Heart right ventricle (tissue), 16 donors: ENCODE results near the gene TGFB2. TPM values are rescaled to one million over a fixed set of nuclear protein-coding genes. Genes with fewer than 3 reads are reported as not detected.

Experiments used
- ATAC-seq, 8 donors: fragments of 200-7000 bp; cut with Tn5 transposase; one replicate each; pipeline ENCODE4 v1.9.1; 2020; ENCODE audit warnings: mild to moderate bottlenecking in 8 of 8, moderate library complexity in 8 of 8, moderate number of reproducible peaks in 1 of 8
- DNase-seq, 2 donors: peaks; one replicate each; pipeline ENCODE4 v3.0.0-alpha.2; 2020
- H3K27ac ChIP-seq, 10 donors: fragments of 200-600 bp; sonication (generic) in 2 of 10; one replicate each; pipeline versions ENCODE4 v1.5.0 to v1.8.0; 2020 to 2022; ENCODE audit warnings: mild to moderate bottlenecking in 3 of 10
- H3K27me3 ChIP-seq, 7 donors: fragments of 200-600 bp; one replicate each; pipeline ENCODE4 v1.8.0; 2021 to 2022; ENCODE audit warnings: mild to moderate bottlenecking in 2 of 7
- H3K36me3 ChIP-seq, 9 donors: fragments of 200-600 bp; sonication (generic) in 1 of 9; one replicate each; pipeline versions ENCODE4 v1.5.0 to v1.8.0; 2020 to 2022; ENCODE audit warnings: mild to moderate bottlenecking in 2 of 9
- H3K4me1 ChIP-seq, 9 donors: fragments of 200-600 bp; sonication (generic) in 1 of 9; one replicate each; pipeline versions ENCODE4 v1.5.0 to v1.8.0; 2020 to 2022; ENCODE audit warnings: mild to moderate bottlenecking in 4 of 9
- H3K4me3 ChIP-seq, 10 donors: fragments of 200-600 bp; sonication (generic) in 2 of 10; one replicate each; pipeline versions ENCODE4 v1.5.0 to v1.8.0; 2020 to 2022; ENCODE audit warnings: mild to moderate bottlenecking in 7 of 10, moderate library complexity in 2 of 10
- H3K9me3 ChIP-seq, 11 donors: fragments of 200-600 bp in 10 of 11; sonication (generic) in 2 of 11; one replicate each; pipeline versions ENCODE4 v1.5.0 to v1.8.0; 2013 to 2022; ENCODE audit warnings: mild to moderate bottlenecking in 2 of 11, control low read depth in 1 of 11, moderate library complexity in 1 of 11
- WGBS, 2 donors: extraction: QIAGEN DNeasy Blood & Tissue Kit; methylation state at CpG; one replicate each; pipeline ENCODE4 v1.1.7; 2013; ENCODE audit warnings: inconsistent platforms in 1 of 2; 5-methylcytosine and 5-hydroxymethylcytosine counted together
- intact Hi-C, 10 donors: fragments of 100-400 bp; cut with DNase I; formaldehyde crosslinking; loops; one replicate each; pipeline versions ENCODE4 v1.11.1 to v1.14.2; 2022
- polyA plus RNA-seq, 2 donors: library from polyadenylated mRNA; stranded (reverse); fragments of 200-250 nt; gene quantifications; one replicate each; pipeline ENCODE4 v1.2.3, GENCODE V29; 2013
- total RNA-seq, 10 donors: library from RNA; stranded (reverse); fragmentation: NEBNext Ultra II Directional in 3 of 10; extraction: Animal tissue kit (Norgen Biotek cat#: 25700) in 3 of 10; gene quantifications; one replicate each; pipeline versions ENCODE4 v1.2.1 to v1.2.4, GENCODE V29; 2021 to 2023
- TF ChIP-seq, protein P1 (sequence below), 9 donors: fragments of 200-600 bp; sonication (generic) in 2 of 9; IDR thresholded peaks; one replicate each; pipeline versions ENCODE4 v1.5.0 to v1.8.0; 2021 to 2022; ENCODE audit warnings: antibody characterized with exemption in 9 of 9, mild to moderate bottlenecking in 5 of 9, moderate library complexity in 1 of 9
- donor health status: Arrhythmogenic right ventricular cardiomyopathy.
- donor health status: ischemic (EF 13 %, LVEDD 7.1; RV severe dilation, severe dysfunction).
- donor health status: healthy with polysubstance abuse.
- donor health status: DM: no; HTN: yes; CAD: no.
- donor health status: DM: no; HTN: no; CAD: no.
- donor health status: ischemic (EF 25% LVEDD 6.9; RV normal size, moderate dysfunction).
- donor health status: ischemic (EF 25% LVEDD 5.7; RV mildly dilated, moderate dysfunction).
- donor health status: healthy.
- donor health status: DM: yes; HTN: yes; CAD: no.
- donor health status: Ischemic cardiomyopathy.
- donor health status: ischemic (EF 35%, LVEDD 5.7; RV mildly dilated, moderate dysfunction).
- donor health status: nonischemic (EF 11% LVEDD 7.7; RV severe dilation, severe dysfunction).
- donor health status: DM: yes; HTN: yes; CAD: no.
- donor health status: PGD.
- donor health status: ischemic (EF 29% LVEDD 5.4; RV normal size, mild dysfunction).
- donor health status: nonischemic (EF 23%, LVEDD 6.1; RV moderate dilation, normal function).

Gene TGFB2
- total and polyA plus RNA-seq, 12 donors = 0.51 to 63.3 (median 4.8) TPM

DNA sequence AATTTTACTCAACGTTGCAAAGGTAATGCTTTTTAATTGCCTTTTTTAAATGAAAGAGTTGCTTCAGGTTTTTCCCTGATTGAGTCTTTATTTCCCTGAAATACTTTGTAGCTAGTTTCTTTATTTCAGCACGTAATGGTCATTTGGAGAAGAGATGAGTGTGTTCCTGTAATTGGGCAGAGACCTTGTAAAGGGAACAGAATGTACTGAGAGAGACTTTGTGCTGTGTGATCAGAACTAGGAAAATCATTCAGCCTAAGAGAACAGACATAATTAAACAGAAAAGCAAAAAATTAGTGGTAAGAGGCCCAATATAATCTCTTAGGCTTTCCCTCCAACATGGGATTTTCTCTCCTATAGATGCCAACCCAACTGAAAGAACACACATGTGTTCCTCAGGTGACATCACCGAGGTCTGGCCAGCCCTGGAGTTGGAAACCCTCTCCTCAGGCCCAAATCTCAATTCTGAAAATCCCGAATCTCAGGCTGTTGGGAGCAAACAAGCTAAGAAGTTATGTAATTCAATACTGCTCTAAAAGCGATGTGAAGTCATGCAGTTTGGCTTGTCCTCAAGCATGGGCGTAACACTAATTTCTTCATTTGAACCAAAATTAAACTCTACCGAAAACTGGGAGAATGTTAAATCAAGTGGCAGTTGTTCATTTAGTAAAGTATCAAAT, 102.0 kb downstream of the TGFB2 start:
- intact Hi-C loops = no loop called here
- Histone ChIP-seq H3K27me3 (no peaks in the 10 kb centered on the region), H3K9me3 (no peaks in the 10 kb centered on the region), H3K4me1 (peaks cover 0 to 7% (median 0%) of the 10 kb centered on the region in 9 donors), H3K36me3 (peaks cover 0 to 1% (median 0%) of the 10 kb centered on the region in 9 donors), H3K27ac (peak overlapping the region in 6 of 10 donors; percentile 13 to 77 (median 62)), H3K4me3 (no peak overlapping the region)
- TF ChIP-seq, protein P1, sequence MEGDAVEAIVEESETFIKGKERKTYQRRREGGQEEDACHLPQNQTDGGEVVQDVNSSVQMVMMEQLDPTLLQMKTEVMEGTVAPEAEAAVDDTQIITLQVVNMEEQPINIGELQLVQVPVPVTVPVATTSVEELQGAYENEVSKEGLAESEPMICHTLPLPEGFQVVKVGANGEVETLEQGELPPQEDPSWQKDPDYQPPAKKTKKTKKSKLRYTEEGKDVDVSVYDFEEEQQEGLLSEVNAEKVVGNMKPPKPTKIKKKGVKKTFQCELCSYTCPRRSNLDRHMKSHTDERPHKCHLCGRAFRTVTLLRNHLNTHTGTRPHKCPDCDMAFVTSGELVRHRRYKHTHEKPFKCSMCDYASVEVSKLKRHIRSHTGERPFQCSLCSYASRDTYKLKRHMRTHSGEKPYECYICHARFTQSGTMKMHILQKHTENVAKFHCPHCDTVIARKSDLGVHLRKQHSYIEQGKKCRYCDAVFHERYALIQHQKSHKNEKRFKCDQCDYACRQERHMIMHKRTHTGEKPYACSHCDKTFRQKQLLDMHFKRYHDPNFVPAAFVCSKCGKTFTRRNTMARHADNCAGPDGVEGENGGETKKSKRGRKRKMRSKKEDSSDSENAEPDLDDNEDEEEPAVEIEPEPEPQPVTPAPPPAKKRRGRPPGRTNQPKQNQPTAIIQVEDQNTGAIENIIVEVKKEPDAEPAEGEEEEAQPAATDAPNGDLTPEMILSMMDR (IDR thresholded peaks at IDR 0.05) = no peak
- ATAC-seq = peak; percentile 13 to 93 (median 66)
- DNase-seq = peak in 1 of 2 donors; percentile 20
- 79 to 84% methylated on average over 7 of the region's 7 CpGs for WGBS, 2 donors

GRCh38 chr1:218451415-218451814, 106.3 kb downstream of the TGFB2 start:
- Histone ChIP-seq H3K4me1 (peaks cover 0 to 6% (median 0%) of the 10 kb centered on the region in 9 donors), H3K27ac (no peak overlapping the region), H3K36me3 (no peaks in the 10 kb centered on the region), H3K27me3 (no peaks in the 10 kb centered on the region), H3K9me3 (no peaks in the 10 kb centered on the region), H3K4me3 (no peak overlapping the region)
- TF ChIP-seq, protein P1 (IDR thresholded peaks at IDR 0.05) = no peak
- intact Hi-C loops = no loop called here
- DNase-seq (no peak), ATAC-seq (no peak)
- 65 to 82% methylated on average over 3 of the region's 3 CpGs for WGBS, 2 donors

DNA sequence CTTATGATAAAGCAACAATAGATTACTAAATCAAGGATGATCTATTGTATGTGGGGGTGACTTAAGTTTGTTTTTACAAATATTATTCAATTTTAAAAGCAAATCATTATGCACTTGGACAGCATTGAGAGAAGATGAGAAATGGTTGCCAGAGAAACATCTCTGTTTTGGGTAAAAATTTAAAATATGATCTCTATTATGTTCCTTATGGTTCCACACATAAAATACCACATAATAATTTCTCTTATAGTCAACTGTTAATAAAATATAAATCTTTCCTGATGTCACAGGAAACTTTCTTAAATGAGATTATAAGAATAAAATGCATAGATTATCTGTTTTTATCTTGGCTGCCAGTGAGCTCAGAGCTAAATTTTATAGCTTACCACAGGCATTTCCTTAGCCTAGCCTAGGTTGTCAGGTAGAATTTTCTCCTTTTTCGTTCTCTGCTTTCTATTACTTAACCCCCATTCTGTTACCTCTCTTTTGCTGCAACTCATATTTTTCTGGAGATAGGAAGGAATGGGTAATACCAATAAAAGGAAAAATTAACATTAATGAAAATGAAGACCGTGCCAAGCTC, 109.7 kb downstream of the TGFB2 start:
- no peak overlapping the region for H3K4me3 ChIP-seq
- DNase-seq = no peak
- intact Hi-C loops = no loop called here
- TF ChIP-seq, protein P1 (IDR thresholded peaks at IDR 0.05) = no peak
- H3K4me1 ChIP-seq = peaks cover under 1 to 16% (median 10%) of the 10 kb centered on the region in 9 donors
- no peaks in the 10 kb centered on the region for H3K36me3 ChIP-seq
- no peaks in the 10 kb centered on the region for H3K27me3 ChIP-seq
- H3K27ac ChIP-seq = no peak overlapping the region
- no peaks in the 10 kb centered on the region for H3K9me3 ChIP-seq
- WGBS, 2 donors = 92 to 94% methylated on average over 2 of the region's 2 CpGs
- no peak for ATAC-seq

DNA sequence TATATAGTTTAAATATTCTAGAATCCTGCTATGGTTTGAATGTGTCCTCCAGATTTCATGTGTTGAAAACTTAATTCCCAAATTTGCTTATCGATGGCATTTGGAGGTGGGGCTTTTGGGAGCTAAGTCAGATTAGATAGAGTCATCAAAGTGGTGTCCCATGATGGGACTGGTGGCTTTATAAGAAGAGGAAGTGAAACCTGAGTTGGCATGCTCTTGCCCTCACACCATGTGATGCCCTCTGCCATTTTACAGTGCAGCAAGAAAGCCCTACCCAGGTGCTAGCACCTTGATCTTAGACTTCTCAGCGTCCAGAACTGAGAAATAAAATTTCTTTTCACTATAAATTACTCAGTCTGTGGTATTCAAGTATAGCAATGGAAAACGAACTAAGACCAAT, 111.3 kb downstream of the TGFB2 start:
- Histone ChIP-seq H3K4me3 (no peak overlapping the region), H3K27me3 (no peaks in the 10 kb centered on the region), H3K4me1 (peaks cover 10 to 32% (median 23%) of the 10 kb centered on the region in 9 donors), H3K36me3 (no peaks in the 10 kb centered on the region), H3K9me3 (no peaks in the 10 kb centered on the region), H3K27ac (no peak overlapping the region)
- no peak for DNase-seq
- no peak for ATAC-seq
- intact Hi-C loops = no loop called here
- TF ChIP-seq, protein P1 (IDR thresholded peaks at IDR 0.05) = no peak
- 90 to 94% methylated on average over 3 of the region's 3 CpGs for WGBS, 2 donors
